Heart left ventricle (tissue), 16 donors: Measurements from ENCODE around the gene SLC39A3. TPM values are rescaled to one million over a fixed set of nuclear protein-coding genes. Genes with fewer than 3 reads are reported as not detected.

Experiments
- ATAC-seq, 4 donors: fragments of 200-7000 bp; cut with Tn5 transposase; one replicate each; pipeline ENCODE4 v1.9.1; 2020 to 2022; ENCODE audit warnings: moderate library complexity in 4 of 4, mild to moderate bottlenecking in 3 of 4, moderate number of reproducible peaks in 1 of 4
- DNase-seq, 5 donors: peaks; one replicate each; pipeline ENCODE4 v3.0.0-alpha.2; 2020
- H3K27ac ChIP-seq, 12 donors: fragments of 200-600 bp; sonication (generic) in 4 of 12; one replicate each; pipeline versions ENCODE4 v1.5.0 to v1.8.0; 2016 to 2022; ENCODE audit warnings: mild to moderate bottlenecking in 2 of 12
- H3K27me3 ChIP-seq, 9 donors: fragments of 200-600 bp; sonication (generic) in 2 of 9; one replicate each; pipeline versions ENCODE4 v1.5.1 to v1.8.0; 2016 to 2022; ENCODE audit warnings: mild to moderate bottlenecking in 3 of 9
- H3K36me3 ChIP-seq, 9 donors: fragments of 200-600 bp; sonication (generic) in 2 of 9; one replicate each; pipeline versions ENCODE4 v1.5.0 to v1.8.0; 2018 to 2022; ENCODE audit warnings: mild to moderate bottlenecking in 2 of 9
- H3K4me1 ChIP-seq, 12 donors: fragments of 200-600 bp; sonication (generic) in 4 of 12; one replicate each; pipeline versions ENCODE4 v1.5.0 to v1.8.0; 2016 to 2022; ENCODE audit warnings: mild to moderate bottlenecking in 3 of 12
- H3K4me3 ChIP-seq, 12 donors: fragments of 200-600 bp; sonication (generic) in 4 of 12; one replicate each; pipeline versions ENCODE4 v1.5.0 to v1.8.0; 2017 to 2022; ENCODE audit warnings: mild to moderate bottlenecking in 9 of 12, moderate library complexity in 4 of 12
- H3K9me3 ChIP-seq, 12 donors: fragments of 200-600 bp; sonication (generic) in 4 of 12; one replicate each; pipeline versions ENCODE4 v1.5.0 to v1.8.0; 2016 to 2022; ENCODE audit warnings: mild to moderate bottlenecking in 1 of 12
- CTCF ChIP-seq, 12 donors: fragments of 200-600 bp; sonication (generic) in 4 of 12; IDR thresholded peaks; one replicate each; pipeline versions ENCODE4 v1.5.0 to v1.8.0; 2018 to 2022; ENCODE audit warnings: antibody characterized with exemption in 12 of 12, mild to moderate bottlenecking in 5 of 12
- POLR2A ChIP-seq, 2 donors: fragments of 450-650 bp; IDR thresholded peaks; one replicate each; pipeline ENCODE4 v1.6.1; 2017; ENCODE audit warnings: antibody characterized with exemption in 2 of 2, mild to moderate bottlenecking in 2 of 2, moderate library complexity in 2 of 2
- WGBS, 4 donors: extraction: QIAGEN DNeasy Blood & Tissue Kit in 2 of 4; methylation state at CpG; one replicate each; pipeline versions ENCODE4 v1.1.5 to v1.1.7; 2013 to 2018; 5-methylcytosine and 5-hydroxymethylcytosine counted together
- intact Hi-C, 10 donors: fragments of 100-400 bp; cut with DNase I; formaldehyde crosslinking; loops; one replicate each; pipeline versions ENCODE4 v1.11.1 to v1.14.2; 2022
- polyA plus RNA-seq, 2 donors: library from polyadenylated mRNA; stranded (reverse); fragments of 200-250 nt; gene quantifications; one replicate each; pipeline ENCODE4 v1.2.3, GENCODE V29; 2013
- total RNA-seq, 9 donors: library from RNA; depleted of rRNA in 2 of 9; stranded (reverse); fragments of >200 nt in 2 of 9; fragmentation: NEBNext Ultra II Directional in 3 of 9; extraction: Animal tissue kit (Norgen Biotek cat#: 25700) in 3 of 9; gene quantifications; one replicate each; pipeline versions ENCODE4 v1.1.0 to v1.2.4, GENCODE V29; 2016 to 2023
- donor health status: ischemic (EF 13 %, LVEDD 7.1; RV severe dilation, severe dysfunction).
- donor health status: healthy with polysubstance abuse.
- donor health status: DM: no; HTN: yes; CAD: no.
- donor health status: DM: no; HTN: no; CAD: no.
- donor health status: ischemic (EF 25% LVEDD 6.9; RV normal size, moderate dysfunction).
- donor health status: ischemic (EF 25% LVEDD 5.7; RV mildly dilated, moderate dysfunction).
- donor health status: healthy.
- donor health status: DM: yes; HTN: yes; CAD: no.
- donor health status: ischemic (EF 35%, LVEDD 5.7; RV mildly dilated, moderate dysfunction).
- donor health status: nonischemic (EF 11% LVEDD 7.7; RV severe dilation, severe dysfunction).
- donor health status: DM: yes; HTN: yes; CAD: no.
- donor health status: PGD.
- donor health status: ischemic (EF 29% LVEDD 5.4; RV normal size, mild dysfunction).
- donor health status: nonischemic (EF 23%, LVEDD 6.1; RV moderate dilation, normal function).

Gene SLC39A3
- total and polyA plus RNA-seq, 11 donors = 16.4 to 63.7 (median 30.9) TPM

- no peak overlapping the region for H3K27ac ChIP-seq
- DNase-seq (no peak), ATAC-seq (no peak)
- 81 to 87% (median 84%) methylated on average over 26 to 52 of the region's 52 CpGs for WGBS, 4 donors
- peaks cover 0 to 4% (median 0%) of the 10 kb centered on the region in 9 donors for H3K36me3 ChIP-seq
- peaks cover 7 to 31% (median 14%) of the 10 kb centered on the region in 9 donors for H3K27me3 ChIP-seq
- no peak overlapping the region for H3K4me3 ChIP-seq
- TF ChIP-seq POLR2A (IDR thresholded peaks at IDR 0.05) = no peak
- TF ChIP-seq CTCF (IDR thresholded peaks at IDR 0.05) = no peak
- peaks cover 0 to 12% (median 3%) of the 10 kb centered on the region in 12 donors for H3K9me3 ChIP-seq
- H3K4me1 ChIP-seq = peaks cover 0 to 32% (median 5%) of the 10 kb centered on the region in 12 donors
- intact Hi-C loops = loop anchor here in 1 of 10 donors (2.0 kb wide), 1 partner anchor 13 kb away; no protein-coding TSS in a partner anchor
Observed at GRCh38 chr19:2717638-2718541, 21.9 kb downstream of the SLC39A3 start.

- peaks cover 0 to 4% (median 0%) of the 10 kb centered on the region in 9 donors for H3K36me3 ChIP-seq
- H3K4me3 ChIP-seq = no peak overlapping the region
- intact Hi-C loops = no loop called here
- TF ChIP-seq POLR2A (IDR thresholded peaks at IDR 0.05) (no peak), CTCF (IDR thresholded peaks at IDR 0.05) (no peak)
- WGBS, 4 donors = 88 to 89% (median 88%) methylated on average over 47 to 51 of the region's 51 CpGs
- H3K27ac ChIP-seq = no peak overlapping the region
- ATAC-seq (no peak), DNase-seq (no peak)
- H3K27me3 ChIP-seq = peaks cover 3 to 24% (median 14%) of the 10 kb centered on the region in 9 donors
- peaks cover 0 to 12% (median 3%) of the 10 kb centered on the region in 12 donors for H3K9me3 ChIP-seq
- peaks cover 0 to 23% (median 0%) of the 10 kb centered on the region in 12 donors for H3K4me1 ChIP-seq
Observed at GRCh38 chr19:2716722-2717637, 22.8 kb downstream of the SLC39A3 start.

GRCh38 chr19:2716275-2716650 is 23.6 kb downstream of the SLC39A3 start:
- Histone ChIP-seq H3K4me3 (no peak overlapping the region), H3K27me3 (peaks cover 3 to 18% (median 11%) of the 10 kb centered on the region in 9 donors), H3K36me3 (peaks cover 0 to 4% (median 0%) of the 10 kb centered on the region in 9 donors), H3K4me1 (peaks cover 0 to 17% (median 0%) of the 10 kb centered on the region in 12 donors), H3K27ac (no peak overlapping the region), H3K9me3 (peaks cover 0 to 12% (median 3%) of the 10 kb centered on the region in 12 donors)
- 87 to 91% (median 89%) methylated on average over 7 to 19 of the region's 19 CpGs for WGBS, 4 donors
- peak in 1 of 5 donors; percentile 23 for DNase-seq
- intact Hi-C loops = no loop called here
- TF ChIP-seq CTCF (IDR thresholded peaks at IDR 0.05) (no peak), POLR2A (IDR thresholded peaks at IDR 0.05) (no peak)
- ATAC-seq = no peak
